ENCODE data around the gene DLST.

- no peak for TF ChIP-seq POLR2A (IDR thresholded peaks at IDR 0.05)
- TF ChIP-seq CTCF (IDR thresholded peaks at IDR 0.05 in 4 of 5, conservative IDR thresholded peaks at IDR 0.05 in 1 of 5), result no peak
Measured at GRCh38 chr14:74848768-74849167, 32.9 kb upstream of the DLST start.

Measured in gastrocnemius medialis (tissue), 4 donors.